ENCODE measurements around the gene EDA.
A peak's percentile ranks its signal among the peaks of the same experiment; 100 is the strongest.

Gene EDA

GRCh38 chrX:69615779-69616456 lies at the start of gene EDA:
Gene EDA, plus strand, starts transcription at chrX:69616113.
- peak; percentile 60 for DNase-seq

- no peak for DNase-seq
These were observed 47.1 kb upstream of the EDA start for GRCh38 chrX:69568828-69569227.

- no peak for DNase-seq
These were observed 18.5 kb upstream of the EDA start for GRCh38 chrX:69597399-69597798.

- DNase-seq: no peak
These were observed 15.7 kb upstream of the EDA start for GRCh38 chrX:69600182-69600581.

- DNase-seq: no peak
These were observed 12.2 kb upstream of the EDA start for GRCh38 chrX:69603566-69604194.

GRCh38 chrX:69605521-69605920 lies 10.4 kb upstream of the EDA start:
- no peak for DNase-seq

GRCh38 chrX:69607616-69608015 lies 8.3 kb upstream of the EDA start:
- no peak for DNase-seq

GRCh38 chrX:69613946-69614345 lies 2.0 kb upstream of the EDA start:
- no peak for DNase-seq

- DNase-seq: no peak
These were observed 1.0 kb upstream of the EDA start for GRCh38 chrX:69614886-69615285.

GRCh38 chrX:69615342-69615741 lies 571 bp upstream of the EDA start:
- no peak for DNase-seq

GRCh38 chrX:69616457-69617203 lies 717 bp downstream of the EDA start:
- no peak for DNase-seq

GRCh38 chrX:69618803-69619202 lies 2.9 kb downstream of the EDA start:
- peak; percentile 46 for DNase-seq

- DNase-seq: no peak
These were observed 10.2 kb downstream of the EDA start for GRCh38 chrX:69626129-69626528.

- DNase-seq: no peak
These were observed 11.8 kb downstream of the EDA start for GRCh38 chrX:69627744-69628143.

- DNase-seq: no peak
These were observed 14.2 kb downstream of the EDA start for GRCh38 chrX:69630147-69630546.

GRCh38 chrX:69664693-69665092 lies 48.8 kb downstream of the EDA start:
- DNase-seq: no peak

GRCh38 chrX:69670001-69670555 lies 54.2 kb downstream of the EDA start:
- DNase-seq: no peak

GRCh38 chrX:69674891-69675290 lies 59.0 kb downstream of the EDA start:
- DNase-seq: no peak

GRCh38 chrX:69705818-69706217 lies 89.9 kb downstream of the EDA start:
- no peak for DNase-seq

- DNase-seq: no peak
These were observed 102.2 kb downstream of the EDA start for GRCh38 chrX:69718102-69718501.

GRCh38 chrX:69724307-69724706 lies 108.4 kb downstream of the EDA start:
- no peak for DNase-seq

GRCh38 chrX:69740317-69740716 lies 124.4 kb downstream of the EDA start:
- DNase-seq: no peak

GRCh38 chrX:69741721-69742120 lies 125.8 kb downstream of the EDA start:
- no peak for DNase-seq

GRCh38 chrX:69746051-69746450 lies 130.1 kb downstream of the EDA start:
- DNase-seq: no peak

All from inflammatory macrophage treated with lipopolysaccharide for 4 hours (primary cell).